ENCODE measurements around the gene LRFN2. TPM values are rescaled to one million over a fixed set of nuclear protein-coding genes. Genes with fewer than 3 reads are reported as not detected.

Gene LRFN2
- total RNA-seq, 1 donor: not detected

DNA sequence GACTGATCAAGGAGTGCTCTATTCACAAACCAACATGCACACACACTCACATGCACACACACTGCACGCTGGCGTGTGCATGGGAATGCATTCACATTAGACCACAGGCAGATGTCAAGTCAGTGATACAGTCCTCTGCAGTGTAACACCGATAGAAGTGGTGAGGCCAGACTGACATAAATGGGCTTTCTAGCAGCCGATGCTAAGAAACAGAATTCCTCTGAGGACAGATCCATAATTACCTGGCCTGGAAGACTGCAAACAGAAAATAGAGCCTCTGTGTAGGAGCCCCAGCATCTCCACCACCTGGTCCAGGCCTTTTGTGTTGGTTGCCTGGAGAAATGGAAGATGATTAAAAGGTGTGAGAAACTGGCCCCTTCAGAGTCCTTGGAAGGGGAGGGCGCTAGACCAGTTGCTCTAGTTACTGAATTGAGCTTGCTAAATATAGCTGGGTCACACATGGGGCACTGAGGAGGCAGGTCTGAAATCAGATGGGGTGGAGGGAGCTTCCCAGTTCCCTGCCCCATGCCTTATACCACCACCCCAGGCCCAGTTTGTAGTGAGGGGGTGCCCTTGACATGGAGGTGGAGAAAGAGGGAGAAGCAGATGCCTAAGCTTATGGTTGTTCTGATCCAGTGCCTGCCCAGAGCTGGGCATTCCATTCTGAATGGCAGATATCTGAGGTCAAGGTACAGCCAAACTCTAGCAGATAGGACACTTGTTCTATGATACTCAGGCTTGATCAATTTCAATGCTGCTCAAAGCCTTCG, 233.8 kb downstream of the LRFN2 start:
- no peak for DNase-seq (ENCODE audit: insufficient read length, low spot score, missing footprints)
- H3K27ac ChIP-seq (ENCODE audit: low read depth, low read length): no peak overlapping the region
- H3K4me3 ChIP-seq (ENCODE audit: insufficient read depth, low read length): no peak overlapping the region
- no peak overlapping the region for H3K4me2 ChIP-seq (ENCODE audit: insufficient read depth, low read length)
- no peaks in the 10 kb centered on the region for H3K4me1 ChIP-seq (ENCODE audit: insufficient read depth, low read length)
- H3K36me3 ChIP-seq (ENCODE audit: insufficient read depth, low read length): no peaks in the 10 kb centered on the region
- no peaks in the 10 kb centered on the region for H4K20me1 ChIP-seq (ENCODE audit: insufficient read depth, low read length)
- H3K9me3 ChIP-seq (ENCODE audit: low read depth, low read length): no peaks in the 10 kb centered on the region
- H2AFZ ChIP-seq (ENCODE audit: low read length): no peak overlapping the region
- H3K27me3 ChIP-seq (ENCODE audit: insufficient read depth, low read length): no peaks in the 10 kb centered on the region
- no peaks in the 10 kb centered on the region for H3K79me2 ChIP-seq (ENCODE audit: insufficient read depth, low read length)
- TF ChIP-seq, protein P1, sequence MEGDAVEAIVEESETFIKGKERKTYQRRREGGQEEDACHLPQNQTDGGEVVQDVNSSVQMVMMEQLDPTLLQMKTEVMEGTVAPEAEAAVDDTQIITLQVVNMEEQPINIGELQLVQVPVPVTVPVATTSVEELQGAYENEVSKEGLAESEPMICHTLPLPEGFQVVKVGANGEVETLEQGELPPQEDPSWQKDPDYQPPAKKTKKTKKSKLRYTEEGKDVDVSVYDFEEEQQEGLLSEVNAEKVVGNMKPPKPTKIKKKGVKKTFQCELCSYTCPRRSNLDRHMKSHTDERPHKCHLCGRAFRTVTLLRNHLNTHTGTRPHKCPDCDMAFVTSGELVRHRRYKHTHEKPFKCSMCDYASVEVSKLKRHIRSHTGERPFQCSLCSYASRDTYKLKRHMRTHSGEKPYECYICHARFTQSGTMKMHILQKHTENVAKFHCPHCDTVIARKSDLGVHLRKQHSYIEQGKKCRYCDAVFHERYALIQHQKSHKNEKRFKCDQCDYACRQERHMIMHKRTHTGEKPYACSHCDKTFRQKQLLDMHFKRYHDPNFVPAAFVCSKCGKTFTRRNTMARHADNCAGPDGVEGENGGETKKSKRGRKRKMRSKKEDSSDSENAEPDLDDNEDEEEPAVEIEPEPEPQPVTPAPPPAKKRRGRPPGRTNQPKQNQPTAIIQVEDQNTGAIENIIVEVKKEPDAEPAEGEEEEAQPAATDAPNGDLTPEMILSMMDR (IDR thresholded peaks at IDR 0.05; ENCODE audit: extremely low read depth, low read depth, low read length): no peak

- Histone ChIP-seq H3K4me1 (ENCODE audit: insufficient read depth, low read length) (no peaks in the 10 kb centered on the region), H3K79me2 (ENCODE audit: insufficient read depth, low read length) (no peaks in the 10 kb centered on the region), H3K36me3 (ENCODE audit: insufficient read depth, low read length) (no peaks in the 10 kb centered on the region), H3K4me2 (ENCODE audit: insufficient read depth, low read length) (no peak overlapping the region), H3K27ac (ENCODE audit: low read depth, low read length) (no peak overlapping the region), H3K27me3 (ENCODE audit: insufficient read depth, low read length) (no peaks in the 10 kb centered on the region), H2AFZ (ENCODE audit: low read length) (no peak overlapping the region), H4K20me1 (ENCODE audit: insufficient read depth, low read length) (no peaks in the 10 kb centered on the region), H3K9me3 (ENCODE audit: low read depth, low read length) (no peaks in the 10 kb centered on the region), H3K4me3 (ENCODE audit: insufficient read depth, low read length) (no peak overlapping the region)
- TF ChIP-seq, protein P1 (IDR thresholded peaks at IDR 0.05; ENCODE audit: extremely low read depth, low read depth, low read length): no peak
- peak; percentile 10 for DNase-seq (ENCODE audit: insufficient read length, low spot score, missing footprints)
These were observed 234.5 kb downstream of the LRFN2 start for GRCh38 chr6:40352527-40353170.

GRCh38 chr6:40352006-40352405, 235.2 kb downstream of the LRFN2 start:
- Histone ChIP-seq H3K9me3 (ENCODE audit: low read depth, low read length) (no peaks in the 10 kb centered on the region), H3K4me2 (ENCODE audit: insufficient read depth, low read length) (no peak overlapping the region), H2AFZ (ENCODE audit: low read length) (no peak overlapping the region), H3K79me2 (ENCODE audit: insufficient read depth, low read length) (no peaks in the 10 kb centered on the region), H4K20me1 (ENCODE audit: insufficient read depth, low read length) (no peaks in the 10 kb centered on the region), H3K36me3 (ENCODE audit: insufficient read depth, low read length) (no peaks in the 10 kb centered on the region), H3K27ac (ENCODE audit: low read depth, low read length) (no peak overlapping the region), H3K4me1 (ENCODE audit: insufficient read depth, low read length) (no peaks in the 10 kb centered on the region), H3K27me3 (ENCODE audit: insufficient read depth, low read length) (no peaks in the 10 kb centered on the region), H3K4me3 (ENCODE audit: insufficient read depth, low read length) (no peak overlapping the region)
- DNase-seq (ENCODE audit: insufficient read length, low spot score, missing footprints): peak; percentile 34
- TF ChIP-seq, protein P1 (IDR thresholded peaks at IDR 0.05; ENCODE audit: extremely low read depth, low read depth, low read length): no peak

DNA sequence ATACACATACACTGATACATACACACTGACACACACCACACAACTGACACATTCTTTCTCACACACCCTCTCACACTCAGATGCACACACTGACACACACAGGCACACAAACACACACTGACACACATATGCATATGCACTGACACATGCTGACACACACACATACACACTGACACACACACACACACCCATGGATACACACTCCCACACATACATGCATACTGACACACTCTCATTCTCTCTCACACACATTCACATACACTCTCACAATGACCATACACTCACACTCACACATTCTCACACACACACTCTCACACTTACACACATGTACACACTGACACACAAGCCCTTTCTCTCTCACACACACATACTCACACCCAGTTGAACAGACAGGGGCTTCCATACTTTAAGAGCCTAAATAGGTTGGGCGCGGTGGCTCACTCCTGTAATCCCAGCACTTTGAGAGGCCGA, 236.4 kb downstream of the LRFN2 start:
- Histone ChIP-seq H3K9me3 (ENCODE audit: low read depth, low read length) (no peaks in the 10 kb centered on the region), H3K79me2 (ENCODE audit: insufficient read depth, low read length) (no peaks in the 10 kb centered on the region), H3K36me3 (ENCODE audit: insufficient read depth, low read length) (no peaks in the 10 kb centered on the region), H3K4me2 (ENCODE audit: insufficient read depth, low read length) (no peak overlapping the region), H3K4me3 (ENCODE audit: insufficient read depth, low read length) (no peak overlapping the region), H3K27ac (ENCODE audit: low read depth, low read length) (no peak overlapping the region), H3K4me1 (ENCODE audit: insufficient read depth, low read length) (no peaks in the 10 kb centered on the region), H2AFZ (ENCODE audit: low read length) (no peak overlapping the region), H4K20me1 (ENCODE audit: insufficient read depth, low read length) (no peaks in the 10 kb centered on the region), H3K27me3 (ENCODE audit: insufficient read depth, low read length) (no peaks in the 10 kb centered on the region)
- DNase-seq (ENCODE audit: insufficient read length, low spot score, missing footprints): peak; percentile 31
- TF ChIP-seq, protein P1 (IDR thresholded peaks at IDR 0.05; ENCODE audit: extremely low read depth, low read depth, low read length): no peak

Measured in osteoblast (primary cell).